ENCODE measurements around the gene CEP97.
"Not testable (repeated sequence)": the region's sequence is repeated elsewhere in the genome, so short reads cannot be mapped to it uniquely, and the experiment has no call there.

Gene CEP97, protein sequence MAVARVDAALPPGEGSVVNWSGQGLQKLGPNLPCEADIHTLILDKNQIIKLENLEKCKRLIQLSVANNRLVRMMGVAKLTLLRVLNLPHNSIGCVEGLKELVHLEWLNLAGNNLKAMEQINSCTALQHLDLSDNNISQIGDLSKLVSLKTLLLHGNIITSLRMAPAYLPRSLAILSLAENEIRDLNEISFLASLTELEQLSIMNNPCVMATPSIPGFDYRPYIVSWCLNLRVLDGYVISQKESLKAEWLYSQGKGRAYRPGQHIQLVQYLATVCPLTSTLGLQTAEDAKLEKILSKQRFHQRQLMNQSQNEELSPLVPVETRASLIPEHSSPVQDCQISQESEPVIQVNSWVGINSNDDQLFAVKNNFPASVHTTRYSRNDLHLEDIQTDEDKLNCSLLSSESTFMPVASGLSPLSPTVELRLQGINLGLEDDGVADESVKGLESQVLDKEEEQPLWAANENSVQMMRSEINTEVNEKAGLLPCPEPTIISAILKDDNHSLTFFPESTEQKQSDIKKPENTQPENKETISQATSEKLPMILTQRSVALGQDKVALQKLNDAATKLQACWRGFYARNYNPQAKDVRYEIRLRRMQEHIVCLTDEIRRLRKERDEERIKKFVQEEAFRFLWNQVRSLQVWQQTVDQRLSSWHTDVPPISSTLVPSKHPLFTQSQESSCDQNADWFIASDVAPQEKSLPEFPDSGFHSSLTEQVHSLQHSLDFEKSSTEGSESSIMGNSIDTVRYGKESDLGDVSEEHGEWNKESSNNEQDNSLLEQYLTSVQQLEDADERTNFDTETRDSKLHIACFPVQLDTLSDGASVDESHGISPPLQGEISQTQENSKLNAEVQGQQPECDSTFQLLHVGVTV

DNA sequence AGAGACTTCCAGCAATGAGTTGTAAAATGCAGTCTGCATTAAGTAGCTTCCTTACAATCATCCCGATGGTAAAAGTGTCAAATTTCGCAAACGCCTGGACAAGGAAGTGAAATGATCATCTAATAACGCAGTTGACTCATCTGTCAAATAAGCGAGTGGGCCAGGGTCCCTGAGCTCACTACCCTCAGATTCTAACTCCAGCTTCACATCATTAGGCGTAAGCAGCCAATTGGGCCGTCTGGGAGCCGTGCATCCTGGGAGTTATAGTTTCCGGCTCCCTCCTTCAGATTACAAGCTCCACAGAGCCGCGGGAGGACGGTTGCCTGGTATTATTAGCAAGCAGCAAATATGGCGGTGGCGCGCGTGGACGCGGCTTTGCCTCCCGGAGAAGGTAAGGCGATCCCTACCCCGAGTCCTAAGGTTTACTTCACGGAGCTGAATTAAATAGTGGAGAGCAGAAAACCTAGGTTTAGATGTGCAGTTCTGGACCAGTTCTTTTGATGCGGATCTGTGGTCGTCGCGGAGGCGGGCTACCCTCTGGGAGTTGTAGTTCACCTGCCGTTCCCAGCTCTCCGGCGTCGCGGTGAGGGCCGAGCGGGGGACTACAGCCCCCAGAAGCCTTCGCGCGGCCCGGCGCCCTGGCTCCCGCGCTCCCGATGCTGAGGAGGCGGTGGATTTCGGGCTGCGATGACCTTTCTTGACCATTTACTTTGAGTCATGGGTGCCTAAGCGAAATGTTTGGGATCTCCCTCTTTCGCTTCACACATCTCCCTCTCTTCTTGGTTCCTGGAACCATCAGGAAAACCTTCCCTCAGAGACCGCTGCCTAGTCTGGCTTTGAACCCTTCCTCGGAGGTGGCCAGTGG lies at the start of gene CEP97:
Gene CEP97, plus strand, starts transcription at position 286 of the 865 bp plus-strand sequence. Its CDS starts 63 bp downstream, at position 349.
- DNase-seq: peak; percentile 85

DNA sequence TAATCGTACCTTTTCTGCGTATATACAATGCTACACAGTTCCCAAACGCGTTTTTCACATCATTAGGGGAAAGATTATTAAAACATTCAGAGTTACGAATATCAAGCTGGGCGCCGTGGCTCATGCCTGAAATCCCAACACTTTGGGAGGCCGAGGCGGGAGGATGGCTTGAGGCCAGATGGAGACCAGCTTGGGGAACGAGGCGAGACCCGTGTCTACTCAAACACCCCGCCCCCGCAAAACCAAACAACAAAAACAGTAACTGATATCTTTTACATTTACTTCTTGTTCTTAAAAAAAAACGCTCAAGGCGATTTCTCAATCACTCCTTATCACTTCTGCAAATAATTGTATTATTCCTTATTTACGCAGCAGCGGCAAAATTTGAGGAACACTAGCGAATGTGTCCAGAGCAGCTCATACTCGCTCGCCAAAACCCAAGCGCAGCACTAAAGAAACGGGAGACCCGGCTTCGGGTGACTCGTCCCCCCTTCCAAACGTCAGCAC lies 48.7 kb upstream of the CEP97 start:
- DNase-seq: no peak

GRCh38 chr3:101676216-101676764 lies 48.1 kb upstream of the CEP97 start:
- DNase-seq: no peak

GRCh38 chr3:101676765-101677435 lies 47.5 kb upstream of the CEP97 start, which contains the start of gene ZBTB11:
Gene ZBTB11, minus strand, starts transcription at chr3:101677132. Its CDS starts 218 bp downstream, at chr3:101676914.
- DNase-seq: no peak

DNA sequence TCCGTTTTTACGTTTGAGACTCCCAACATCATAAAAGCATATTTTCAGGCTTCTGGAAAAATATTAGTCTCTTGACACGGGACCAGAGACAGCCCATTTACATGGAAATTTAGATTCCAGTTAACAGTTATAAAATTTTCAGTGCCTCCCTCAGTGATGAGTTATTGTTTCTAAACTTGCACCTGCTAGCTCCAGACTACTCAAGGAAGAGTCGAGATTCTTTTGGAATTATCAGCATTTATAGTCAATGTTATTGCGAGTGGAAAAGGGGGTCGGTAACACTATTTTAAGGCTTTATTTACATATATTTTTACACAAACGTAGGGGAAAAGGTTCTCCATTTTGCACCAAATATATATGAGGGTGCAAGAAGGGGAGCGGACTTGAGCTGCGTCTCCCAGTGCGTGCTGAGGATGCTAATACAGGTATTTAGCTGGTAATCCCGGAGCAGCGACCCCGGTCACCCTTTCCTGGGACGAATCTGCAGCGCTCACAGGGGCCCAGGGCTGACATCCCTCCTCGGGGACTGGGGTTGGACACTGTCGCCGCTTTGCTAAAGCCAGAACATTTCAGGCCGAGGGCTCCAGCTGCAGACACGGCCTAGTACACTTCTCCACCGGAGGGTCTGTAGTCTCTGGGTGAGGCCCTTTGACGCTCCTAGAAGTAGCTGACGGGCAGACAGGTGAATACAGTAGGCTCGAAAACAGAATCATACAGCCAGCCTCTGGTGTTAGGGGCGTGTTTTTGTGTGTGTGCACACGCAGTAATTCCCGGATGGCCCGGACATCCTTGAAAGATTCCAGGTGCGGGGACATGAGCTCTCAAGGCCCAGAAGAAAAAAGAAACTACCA lies 46.8 kb upstream of the CEP97 start:
- DNase-seq: no peak

DNA sequence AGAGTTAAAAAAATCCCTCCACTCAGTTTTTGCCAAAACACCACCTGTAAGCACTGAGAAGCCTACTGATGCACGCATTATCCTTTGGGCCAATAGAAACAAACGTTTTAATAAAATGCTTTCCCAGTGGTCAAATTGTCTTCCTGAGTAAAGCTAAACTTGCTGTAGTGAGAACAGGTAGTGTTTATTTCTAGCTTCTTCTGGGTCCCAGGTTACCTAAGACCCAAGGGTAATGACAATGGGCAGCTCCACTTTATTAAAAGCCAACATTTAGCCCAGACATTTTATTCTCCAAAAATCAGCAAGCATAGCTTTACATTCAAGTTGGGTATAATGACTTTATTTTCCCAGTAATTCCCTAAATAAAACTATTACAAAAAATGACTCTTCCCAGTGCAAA lies 45.6 kb upstream of the CEP97 start:
- DNase-seq: not testable (repeated sequence)

DNA sequence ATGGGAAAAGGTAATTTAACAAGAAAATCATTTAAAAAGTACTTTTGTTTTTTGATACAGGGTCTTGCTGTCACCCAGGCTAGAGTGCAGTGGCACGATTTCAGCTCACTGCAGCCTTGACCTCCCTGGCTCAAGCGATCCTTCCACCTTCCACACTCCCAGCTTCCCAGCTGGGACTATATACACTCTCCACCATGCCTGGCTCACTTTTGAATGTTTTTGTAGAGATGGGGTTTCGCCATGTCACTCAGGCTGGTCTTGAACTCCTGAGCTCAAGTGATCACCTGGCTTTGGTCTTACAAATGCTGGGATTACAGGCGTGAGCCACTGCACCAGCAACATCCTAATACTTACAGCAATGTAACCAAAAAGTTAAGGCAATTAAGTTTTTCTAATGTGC lies 43.9 kb upstream of the CEP97 start:
- no peak for DNase-seq

GRCh38 chr3:101685050-101685400 lies 39.4 kb upstream of the CEP97 start:
- no peak for DNase-seq

- DNase-seq: no peak
Observed at GRCh38 chr3:101685870-101686307, 38.5 kb upstream of the CEP97 start.

- no peak for DNase-seq
Observed at GRCh38 chr3:101687142-101687931, 37.1 kb upstream of the CEP97 start.

DNA sequence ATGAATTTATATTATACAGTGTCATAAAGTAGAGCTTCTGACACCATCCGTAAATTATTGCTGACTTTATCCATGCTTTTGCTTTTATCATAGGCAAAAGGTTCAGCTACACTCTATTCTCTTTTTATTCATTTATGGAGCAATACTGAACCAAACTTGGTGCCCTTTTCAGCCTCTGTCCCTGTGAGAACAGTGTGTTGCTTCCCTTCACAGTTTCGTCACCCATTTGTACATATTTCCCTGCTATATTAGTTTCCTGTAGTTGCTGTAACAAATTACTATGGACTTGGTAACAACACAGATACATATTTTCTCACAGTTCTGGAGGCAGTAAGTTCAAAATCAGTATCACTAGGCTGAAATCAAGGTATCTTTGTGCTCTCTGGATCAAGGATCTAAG lies 35.1 kb upstream of the CEP97 start:
- DNase-seq: no peak

DNA sequence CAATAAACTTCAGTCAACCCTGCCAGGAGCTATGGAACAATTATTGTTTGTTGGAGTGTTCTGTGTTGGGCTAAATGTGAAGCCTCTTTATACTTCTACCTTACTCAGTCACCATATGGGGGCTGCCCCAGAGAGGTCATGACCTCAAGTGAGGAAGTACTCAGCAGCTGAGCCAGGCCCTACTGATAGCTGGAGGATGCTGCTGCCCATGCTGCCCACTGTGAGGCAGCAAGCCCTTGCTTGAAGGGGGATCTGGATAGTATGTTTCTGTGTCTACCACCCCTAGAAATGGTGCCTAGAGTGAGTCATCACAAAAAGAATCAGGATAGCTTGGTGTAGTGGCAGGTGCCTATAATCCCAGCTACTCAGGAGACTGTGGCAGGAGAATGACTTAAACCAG lies 33.4 kb upstream of the CEP97 start:
- DNase-seq: no peak

DNA sequence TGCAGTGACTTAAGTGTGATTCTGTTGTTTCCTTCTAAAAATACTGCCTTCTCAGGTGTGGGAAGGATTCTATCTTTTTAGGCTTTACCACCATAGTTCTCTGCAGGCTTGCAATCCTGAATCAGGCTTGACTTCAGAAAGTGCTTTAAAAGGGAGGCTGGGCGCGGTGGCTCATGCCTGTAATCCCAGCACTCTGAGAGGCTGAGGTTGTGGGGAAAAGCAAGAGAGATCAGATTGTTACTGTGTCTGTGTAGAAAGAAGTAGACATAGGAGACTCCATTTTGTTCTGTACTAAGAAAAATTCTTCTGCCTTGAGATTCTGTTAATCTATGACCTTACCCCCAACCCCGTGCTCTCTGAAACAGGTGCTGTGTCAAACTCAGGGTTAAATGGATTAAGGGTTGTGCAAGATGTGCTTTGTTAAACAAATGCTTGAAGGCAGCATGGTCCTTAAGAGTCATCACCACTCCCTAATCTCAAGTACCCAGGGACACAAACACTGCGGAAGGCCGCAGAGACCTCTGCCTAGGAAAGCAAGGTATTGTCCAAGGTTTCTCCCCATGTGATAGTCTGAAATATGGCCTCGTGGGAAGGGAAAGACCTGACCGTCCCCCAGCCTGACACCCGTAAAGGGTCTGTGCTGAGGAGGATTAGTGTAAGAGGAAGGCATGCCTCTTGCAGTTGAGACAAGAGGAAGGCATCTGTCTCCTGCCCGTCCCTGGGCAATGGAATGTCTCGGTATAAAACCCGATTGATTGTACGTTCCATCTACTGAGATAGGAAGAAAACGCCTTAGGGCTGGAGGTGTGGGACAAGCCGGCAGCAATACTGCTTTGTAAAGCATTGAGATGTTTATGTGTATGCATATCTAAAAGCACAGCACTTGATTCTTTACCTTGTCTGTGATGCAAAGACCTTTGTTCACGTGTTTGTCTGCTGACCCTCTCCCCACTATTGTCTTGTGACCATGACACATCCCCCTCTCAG lies 32.4 kb upstream of the CEP97 start:
- DNase-seq: not testable (repeated sequence)

GRCh38 chr3:101693540-101693939 lies 30.9 kb upstream of the CEP97 start:
- not testable (repeated sequence) for DNase-seq

GRCh38 chr3:101694836-101695235 lies 29.6 kb upstream of the CEP97 start:
- not testable (repeated sequence) for DNase-seq

- DNase-seq: no peak
Observed at GRCh38 chr3:101695779-101696372, 28.5 kb upstream of the CEP97 start.

GRCh38 chr3:101701696-101702634 lies 22.4 kb upstream of the CEP97 start:
- DNase-seq: no peak

All from NCI-H510A treated with DMSO at 0.1 percent for 48 hours (cell line).